Astrocyte of the spinal cord (primary cell): ENCODE measurements around the gene C3orf80.

Experiments used
- DNase-seq: peaks from one replicate; pipeline ENCODE4 v3.0.0; 2011; ENCODE audit warnings: low read depth, low spot score
- H3K4me3 ChIP-seq: 2 replicates; pipeline ENCODE4 v1.5.1; 2011; ENCODE audit warnings: low read depth, mild to moderate bottlenecking, low read length, moderate library complexity
- CTCF ChIP-seq: IDR thresholded peaks from 2 replicates; pipeline ENCODE4 v1.5.1; 2012; ENCODE audit warnings: low read depth, mild to moderate bottlenecking, low read length, inconsistent platforms
- in situ Hi-C: cut with HindIII; loops from 2 replicates; pipeline ENCODE4 v1.10.0; 2017; ENCODE audit warnings: low sequenced_read_pairs

The C3orf80 gene

GRCh38 chr3:160213191-160213590 is 12.0 kb upstream of the C3orf80 start:
- DNase-seq, result no peak
- in situ Hi-C loops, result loop anchor here (25.0 kb wide), 1 partner anchor 176 kb away; no protein-coding TSS in a partner anchor
- no peak for TF ChIP-seq CTCF
- no peak overlapping the region for H3K4me3 ChIP-seq

- H3K4me3 ChIP-seq, result no peak overlapping the region
- no peak for DNase-seq
- in situ Hi-C loops, result loop anchor here (25.0 kb wide), 1 partner anchor 180 kb away; no protein-coding TSS in a partner anchor
- TF ChIP-seq CTCF, result no peak
These were observed 7.5 kb upstream of the C3orf80 start for GRCh38 chr3:160217675-160218074.

GRCh38 chr3:160218136-160218535 is 7.1 kb upstream of the C3orf80 start:
- no peak for TF ChIP-seq CTCF
- no peak overlapping the region for H3K4me3 ChIP-seq
- no peak for DNase-seq
- in situ Hi-C loops, result loop anchor here (25.0 kb wide), 1 partner anchor 181 kb away; no protein-coding TSS in a partner anchor

GRCh38 chr3:160220038-160220437 is 5.2 kb upstream of the C3orf80 start:
- DNase-seq, result no peak
- no peak for TF ChIP-seq CTCF
- H3K4me3 ChIP-seq, result no peak overlapping the region
- in situ Hi-C loops, result loop anchor here (25.0 kb wide), 1 partner anchor 183 kb away; no protein-coding TSS in a partner anchor

GRCh38 chr3:160221019-160221418 is 4.2 kb upstream of the C3orf80 start:
- no peak overlapping the region for H3K4me3 ChIP-seq
- TF ChIP-seq CTCF, result no peak
- DNase-seq, result no peak
- in situ Hi-C loops, result loop anchor here (25.0 kb wide), 1 partner anchor 184 kb away; no protein-coding TSS in a partner anchor

DNA sequence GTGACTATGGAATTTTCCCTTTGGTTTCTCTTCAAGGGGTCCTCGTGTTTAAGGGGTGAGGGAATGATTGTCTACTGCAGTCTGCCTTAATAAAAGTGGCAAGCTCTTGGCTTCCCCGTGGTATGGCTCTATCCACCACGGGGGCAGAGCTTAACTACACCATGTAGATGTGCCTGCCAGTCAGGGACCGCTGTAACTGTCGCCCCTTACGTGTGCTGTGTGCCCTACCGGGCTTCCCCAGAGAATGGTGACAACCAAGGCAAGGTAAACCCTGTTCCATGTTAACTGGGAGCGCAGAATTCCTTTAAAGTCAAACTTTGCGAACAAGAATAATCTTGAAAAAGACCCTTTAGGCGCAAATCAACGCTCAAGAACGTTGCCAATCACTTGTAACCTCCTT is 966 bp upstream of the C3orf80 start:
- in situ Hi-C loops, result loop anchor here (25.0 kb wide), 1 partner anchor 187 kb away; no protein-coding TSS in a partner anchor
- no peak for DNase-seq
- no peak for TF ChIP-seq CTCF
- H3K4me3 ChIP-seq, result no peak overlapping the region

DNA sequence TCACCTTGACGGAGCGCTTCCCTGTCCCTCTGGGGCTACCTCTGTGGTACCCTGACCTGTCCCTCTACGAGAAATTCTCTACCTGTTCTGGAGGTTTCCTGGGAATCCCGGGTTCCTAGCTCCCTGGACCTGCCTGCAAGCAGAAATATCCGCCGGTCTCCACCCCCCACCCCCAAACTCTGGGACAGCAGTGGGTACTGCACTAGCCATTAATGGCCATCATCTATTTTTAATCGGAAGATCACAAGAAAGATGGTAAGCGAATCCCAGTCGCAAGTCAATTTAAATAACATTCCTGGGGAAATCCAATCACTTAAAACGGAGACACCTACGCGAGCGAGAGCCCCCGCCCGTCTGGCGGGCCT is 429 bp upstream of the C3orf80 start:
- DNase-seq, result no peak
- TF ChIP-seq CTCF, result no peak
- in situ Hi-C loops, result loop anchor here (25.0 kb wide), 1 partner anchor 187 kb away; no protein-coding TSS in a partner anchor
- H3K4me3 ChIP-seq, result peak overlapping the region; percentile 26
